H54 (cell line): ENCODE results near the gene PRKCE.

Source experiments
- DNase-seq: peaks from one replicate; pipeline ENCODE4 v3.0.0; 2011; ENCODE audit warnings: low spot score, mixed read lengths; ENCODE audit not compliant: insufficient read length
- FAIRE-seq: peaks from 3 replicates; lab custom pipeline; 2011; peaks lifted over from hg19 to GRCh38; lab: Jason Lieb, UNC
- POLR2A ChIP-seq: IDR thresholded peaks from 2 replicates; pipeline ENCODE4 v1.6.1; 2011; ENCODE audit warnings: low read depth, mild to moderate bottlenecking, low read length

The PRKCE gene

GRCh38 chr2:45758018-45758417 is 106.5 kb downstream of the PRKCE start:
- no peak for TF ChIP-seq POLR2A
- DNase-seq (no peak), FAIRE-seq (no peak)

- FAIRE-seq, result no peak
- DNase-seq, result peak; percentile 25
- no peak for TF ChIP-seq POLR2A
Observed at GRCh38 chr2:45759310-45759851, 107.9 kb downstream of the PRKCE start.

- no peak for FAIRE-seq
Observed at GRCh38 chr2:45761635-45762034, 110.2 kb downstream of the PRKCE start.

GRCh38 chr2:45763255-45763654 is 111.8 kb downstream of the PRKCE start:
- DNase-seq (no peak), FAIRE-seq (no peak)
- TF ChIP-seq POLR2A, result no peak

More at GRCh38 chr2:45761635-45762034, 110.2 kb downstream of the PRKCE start:
- TF ChIP-seq POLR2A, result no peak
- DNase-seq, result no peak

DNA sequence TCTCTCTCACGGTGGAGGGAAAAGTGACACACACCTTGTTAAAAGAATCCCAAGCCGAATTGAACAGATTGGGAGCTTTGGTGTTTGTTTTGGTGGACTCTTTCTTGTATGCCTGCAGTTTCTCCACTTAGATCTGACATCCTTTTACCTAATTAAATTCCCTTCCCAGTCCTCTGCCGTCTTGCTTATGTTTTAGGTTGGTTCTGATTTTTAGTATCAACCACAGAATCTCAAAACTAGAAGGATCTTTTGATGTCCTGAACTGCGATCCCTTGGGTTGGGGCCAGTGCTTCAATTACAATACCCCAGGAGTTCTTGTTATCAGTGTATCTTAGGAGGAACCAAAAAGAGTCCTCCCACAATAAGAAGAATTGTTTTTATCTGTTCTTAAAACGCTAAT is 112.3 kb downstream of the PRKCE start:
- no peak for DNase-seq
- TF ChIP-seq POLR2A, result no peak
- no peak for FAIRE-seq

GRCh38 chr2:45765007-45765727 is 113.7 kb downstream of the PRKCE start:
- DNase-seq (no peak), FAIRE-seq (no peak)
- TF ChIP-seq POLR2A, result no peak

GRCh38 chr2:45765728-45766254 is 114.3 kb downstream of the PRKCE start:
- no peak for TF ChIP-seq POLR2A
- FAIRE-seq (no peak), DNase-seq (no peak)

GRCh38 chr2:45768208-45768607 is 116.7 kb downstream of the PRKCE start:
- FAIRE-seq (no peak), DNase-seq (no peak)
- no peak for TF ChIP-seq POLR2A

DNA sequence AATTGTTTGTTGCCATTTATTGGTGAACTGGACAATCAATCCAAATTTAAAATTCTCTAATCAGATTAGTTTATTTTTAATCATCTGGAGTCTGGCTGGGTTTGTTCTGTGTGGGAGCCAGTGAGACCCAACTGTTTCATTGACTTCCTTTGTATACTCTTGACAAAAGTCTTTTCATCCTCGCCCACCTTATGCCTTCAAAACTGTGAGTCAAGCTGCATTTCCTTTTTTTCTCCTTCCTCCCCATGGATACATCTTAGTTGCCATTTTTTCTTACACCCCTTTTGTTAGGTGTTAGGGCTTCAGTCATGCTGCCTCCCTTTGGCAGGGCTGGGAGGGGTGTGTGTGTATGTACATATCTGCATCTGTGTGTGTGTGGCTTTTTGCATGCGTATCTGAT is 117.6 kb downstream of the PRKCE start:
- FAIRE-seq (no peak), DNase-seq (no peak)
- no peak for TF ChIP-seq POLR2A

- FAIRE-seq, result no peak
- no peak for TF ChIP-seq POLR2A
- no peak for DNase-seq
Observed at GRCh38 chr2:45769854-45770576, 118.5 kb downstream of the PRKCE start.

GRCh38 chr2:45770811-45771210 is 119.3 kb downstream of the PRKCE start:
- TF ChIP-seq POLR2A, result no peak
- FAIRE-seq, result no peak
- no peak for DNase-seq

DNA sequence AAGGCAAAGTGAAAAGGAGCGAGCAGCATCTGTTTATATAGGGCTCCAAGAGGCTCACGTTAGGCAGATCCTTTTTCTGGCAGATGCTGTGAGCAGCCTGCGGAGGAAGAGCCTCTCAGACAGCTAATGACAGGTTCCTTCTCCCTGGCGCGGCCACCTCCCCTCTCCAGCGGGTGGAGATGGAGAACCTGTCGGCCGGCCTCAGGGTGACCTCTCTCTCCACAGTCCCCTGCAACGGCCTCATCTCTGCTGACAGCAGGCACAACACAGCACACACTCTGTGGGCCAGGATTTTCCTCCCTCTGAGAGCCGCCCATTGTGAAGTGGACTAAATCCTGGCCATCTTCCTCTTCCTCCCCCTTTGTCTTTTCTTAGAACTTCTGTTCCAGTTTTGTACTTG is 119.8 kb downstream of the PRKCE start:
- FAIRE-seq (no peak), DNase-seq (no peak)
- TF ChIP-seq POLR2A, result no peak

- no peak for FAIRE-seq
- DNase-seq, result no peak
- no peak for TF ChIP-seq POLR2A
Observed at GRCh38 chr2:45772038-45772437, 120.6 kb downstream of the PRKCE start.

DNA sequence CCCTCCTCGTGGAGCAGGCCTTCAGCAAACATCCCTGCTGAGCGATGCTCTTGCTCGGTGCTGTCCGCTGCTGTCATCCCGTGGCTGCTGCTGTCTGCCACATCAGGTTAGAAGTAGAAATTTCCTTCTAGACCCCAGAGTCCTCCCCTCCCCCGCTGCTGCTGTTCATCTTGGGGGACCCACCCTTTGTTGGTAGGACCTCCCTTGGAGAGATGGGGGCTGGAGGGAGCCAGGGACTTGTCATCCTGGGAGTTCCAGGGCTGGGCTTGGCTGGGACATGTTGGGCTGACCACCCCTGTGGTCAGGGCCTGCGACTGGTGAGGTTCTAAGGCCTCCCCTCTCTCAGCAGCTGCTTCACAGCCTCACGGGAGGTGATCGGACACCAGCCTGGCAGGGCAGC is 122.4 kb downstream of the PRKCE start:
- TF ChIP-seq POLR2A, result no peak
- DNase-seq, result no peak
- no peak for FAIRE-seq
